GM19467 (cell line): ENCODE results near the gene PER2.
"Not testable (repeated sequence)": the region's sequence is repeated elsewhere in the genome, so short reads cannot be mapped to it uniquely, and the experiment has no call there.

Source experiments
- ATAC-seq: cut with Tn5 transposase; IDR thresholded peaks from one replicate; pipeline ENCODE4 v1.9.1; 2021; ENCODE audit warnings: mild to moderate bottlenecking, moderate library complexity; ENCODE audit not compliant: unreplicated experiment

The PER2 gene

DNA sequence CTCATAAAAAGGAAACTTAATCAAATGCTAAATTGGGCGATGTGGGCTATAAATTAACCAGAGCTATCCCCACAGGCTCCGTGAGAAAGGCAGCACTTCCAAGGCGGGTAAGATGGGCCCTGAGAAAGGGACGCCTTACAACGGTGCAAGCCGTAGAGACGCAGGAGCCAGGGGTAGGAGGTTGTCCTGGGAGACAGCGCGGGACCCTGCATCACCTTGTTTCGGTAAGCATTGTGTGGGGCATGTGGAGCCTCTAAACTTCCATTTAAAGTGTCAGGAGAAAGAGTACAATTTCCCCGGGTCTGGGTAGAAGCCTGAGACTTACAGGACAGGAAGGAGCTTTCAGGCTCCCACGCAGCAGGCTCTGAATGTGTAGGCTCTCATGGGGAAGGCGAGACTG, 1.2 kb upstream of the PER2 start:
- ATAC-seq = no peak

DNA sequence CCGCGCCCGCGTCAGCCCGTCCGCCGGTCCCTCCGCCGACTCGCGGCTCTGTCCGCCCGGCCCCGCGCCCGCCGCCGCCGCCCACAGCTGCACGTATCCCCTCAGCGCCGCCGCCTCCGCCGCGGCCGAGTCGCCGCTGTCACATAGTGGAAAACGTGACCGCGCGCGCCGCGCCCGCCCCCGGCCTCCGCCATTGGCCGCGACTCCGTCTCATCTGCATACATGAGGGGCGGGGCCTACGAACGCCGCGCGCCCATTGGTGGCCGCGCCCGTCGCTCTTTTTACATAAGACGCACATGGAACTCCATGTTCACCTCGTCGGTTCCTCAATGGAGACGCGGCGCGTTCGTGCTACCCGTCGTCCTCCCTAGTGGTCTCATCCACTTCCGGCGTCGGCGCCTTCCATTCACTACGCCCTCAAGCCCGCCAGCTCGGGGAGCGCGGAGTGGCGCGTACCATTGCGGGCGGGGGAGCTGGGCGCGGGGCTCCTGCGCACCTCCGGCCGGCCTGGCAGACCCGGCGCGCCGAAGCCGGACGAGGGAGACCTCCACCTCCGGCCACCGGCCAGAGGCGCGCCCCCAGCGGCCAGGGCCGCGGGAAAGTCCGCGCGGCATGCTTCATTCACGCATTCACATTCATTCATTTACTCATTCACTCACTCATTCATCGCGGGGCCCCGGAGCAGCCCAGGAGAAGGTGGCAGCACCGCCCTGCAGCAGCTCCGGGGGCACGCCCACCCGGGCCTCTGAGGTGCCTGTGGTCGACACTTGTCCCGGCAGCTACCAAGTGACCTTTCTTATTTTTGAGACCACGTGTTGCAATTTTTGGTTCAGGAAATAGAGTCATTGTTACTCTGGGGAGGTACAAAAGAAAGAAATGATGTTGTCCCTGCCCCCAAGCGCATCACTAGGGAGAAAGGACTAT, 502 bp upstream of the PER2 start:
- peak; percentile 89 for ATAC-seq

GRCh38 chr2:238286987-238287736, 1.2 kb downstream of the PER2 start:
- ATAC-seq = no peak

DNA sequence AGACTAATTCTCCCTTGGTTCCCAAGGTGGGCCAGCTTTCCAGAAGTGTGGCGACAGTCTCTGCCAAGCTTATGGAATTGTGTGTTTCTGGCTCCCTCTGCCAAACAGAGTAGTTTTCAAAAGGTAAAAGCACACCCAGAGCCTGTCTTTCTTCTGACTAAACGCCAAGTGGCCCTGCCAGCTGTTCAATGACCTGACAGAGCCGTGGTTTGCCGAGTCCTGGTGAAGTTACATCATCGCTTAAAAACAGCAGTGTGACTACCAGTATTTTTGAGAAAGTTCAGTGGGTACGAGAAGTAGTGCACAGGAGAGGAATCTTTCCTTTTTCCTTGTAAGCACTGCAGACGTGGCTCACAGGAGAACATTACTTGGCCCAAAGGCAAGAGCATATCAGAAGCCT, 1.9 kb downstream of the PER2 start:
- ATAC-seq = no peak

DNA sequence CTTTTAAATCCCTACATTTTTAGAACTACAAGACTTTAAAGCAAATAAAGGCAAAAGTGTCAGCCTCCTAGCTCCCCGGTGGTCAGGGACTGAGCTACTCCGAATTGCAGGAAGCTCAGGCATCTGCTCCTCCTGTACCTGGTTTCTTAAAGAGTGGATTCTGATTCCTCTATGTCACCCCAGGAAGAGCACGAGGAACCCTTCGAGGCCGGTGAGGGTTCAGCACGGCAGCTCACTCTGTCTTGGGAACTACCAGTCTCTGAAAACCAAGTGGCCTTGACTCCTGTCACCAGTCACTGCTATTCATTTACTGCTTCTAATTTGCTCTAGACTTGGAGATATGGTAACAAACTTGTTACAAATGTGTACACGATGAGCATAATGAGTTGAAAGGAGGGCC, 2.3 kb downstream of the PER2 start:
- ATAC-seq = no peak

GRCh38 chr2:238285653-238286082, 2.7 kb downstream of the PER2 start:
- ATAC-seq = no peak

DNA sequence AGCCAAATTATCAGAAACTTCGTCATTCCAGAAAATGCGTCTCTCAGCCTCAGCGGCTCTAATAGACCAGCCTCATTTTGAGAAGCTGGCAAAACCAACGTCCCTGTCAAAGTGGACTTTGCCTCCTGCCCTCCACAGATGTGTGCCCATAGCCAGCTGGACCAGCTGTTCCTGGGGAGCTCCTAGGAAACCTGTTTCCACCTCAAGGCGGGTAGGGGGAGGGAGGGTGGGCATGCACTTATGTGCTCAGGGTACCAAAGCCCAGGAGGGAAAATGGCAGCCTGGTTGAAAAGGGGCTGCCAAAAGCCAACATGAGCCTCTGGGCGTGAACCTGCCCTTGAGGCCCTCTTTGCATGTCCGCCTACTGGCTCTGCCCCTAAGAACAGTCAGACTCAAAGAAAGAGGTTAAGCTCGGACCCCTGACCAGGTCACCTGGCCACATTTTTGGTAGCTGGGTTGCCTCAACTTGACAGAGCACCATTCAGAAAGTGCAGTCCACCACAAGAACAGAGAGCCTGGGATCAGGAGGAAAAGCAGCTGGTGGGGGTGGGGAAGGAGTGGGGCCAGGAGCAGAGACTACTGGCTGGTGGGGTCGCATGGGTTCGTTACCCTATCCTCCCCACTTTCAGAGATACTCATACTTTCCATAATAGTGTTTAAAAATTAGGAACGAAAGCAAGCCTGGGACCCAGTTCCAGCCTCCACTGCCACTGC, 3.5 kb downstream of the PER2 start:
- no peak for ATAC-seq

GRCh38 chr2:238282861-238283738, 5.3 kb downstream of the PER2 start:
- no peak for ATAC-seq

- ATAC-seq = no peak
These were observed 6.5 kb downstream of the PER2 start for GRCh38 chr2:238281826-238282480.

DNA sequence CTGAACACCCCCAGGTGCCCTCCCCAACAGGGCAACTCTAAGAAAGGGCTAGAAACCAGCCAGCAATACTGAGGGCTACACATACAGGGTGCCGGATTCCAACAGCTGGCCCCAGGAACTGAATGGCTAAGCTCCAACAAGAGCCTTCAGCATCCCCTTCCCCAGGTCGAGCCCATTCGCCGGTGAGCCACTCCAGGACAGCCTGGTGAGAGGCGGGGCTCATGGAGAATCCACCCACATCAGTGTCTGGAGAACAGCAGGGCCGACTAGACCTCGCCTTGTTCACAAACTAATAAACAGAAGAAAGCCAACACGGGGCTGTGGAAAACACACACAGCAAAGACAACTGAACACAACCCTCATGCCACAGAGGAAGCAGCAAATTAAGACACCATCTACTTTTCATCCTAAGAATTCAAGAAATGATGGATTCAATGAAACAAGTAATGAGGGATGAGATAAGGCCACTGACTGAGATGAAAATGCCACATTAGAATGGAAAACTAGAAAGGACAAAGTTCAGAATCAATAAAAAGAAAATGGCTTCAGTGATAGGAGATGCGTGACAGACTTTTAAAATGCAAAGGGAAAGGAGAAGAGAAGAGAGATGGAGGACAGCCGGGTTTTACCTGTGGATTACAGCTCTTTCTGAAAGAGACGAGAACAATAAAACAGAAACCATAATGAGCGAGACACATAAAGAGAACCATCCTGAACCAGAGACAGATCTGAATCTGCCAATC, 8.2 kb downstream of the PER2 start:
- no peak for ATAC-seq

DNA sequence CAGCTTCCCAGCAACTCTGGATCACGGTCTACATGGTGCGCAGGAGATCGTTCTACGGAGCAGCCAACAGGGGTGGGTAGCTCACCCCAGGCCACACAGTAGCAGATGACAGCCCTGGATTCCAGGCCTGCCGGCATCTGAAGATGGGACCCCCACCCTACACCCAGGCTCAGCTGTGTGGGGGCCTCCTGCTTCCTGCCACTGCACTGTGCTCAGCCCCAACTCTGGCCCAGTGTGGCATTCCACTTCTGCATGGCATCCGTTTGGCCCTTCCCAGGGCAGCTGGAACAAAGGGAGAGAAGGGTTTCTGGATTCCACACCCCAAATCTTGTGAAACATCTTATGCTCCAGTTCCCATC, 9.1 kb downstream of the PER2 start:
- no peak for ATAC-seq

DNA sequence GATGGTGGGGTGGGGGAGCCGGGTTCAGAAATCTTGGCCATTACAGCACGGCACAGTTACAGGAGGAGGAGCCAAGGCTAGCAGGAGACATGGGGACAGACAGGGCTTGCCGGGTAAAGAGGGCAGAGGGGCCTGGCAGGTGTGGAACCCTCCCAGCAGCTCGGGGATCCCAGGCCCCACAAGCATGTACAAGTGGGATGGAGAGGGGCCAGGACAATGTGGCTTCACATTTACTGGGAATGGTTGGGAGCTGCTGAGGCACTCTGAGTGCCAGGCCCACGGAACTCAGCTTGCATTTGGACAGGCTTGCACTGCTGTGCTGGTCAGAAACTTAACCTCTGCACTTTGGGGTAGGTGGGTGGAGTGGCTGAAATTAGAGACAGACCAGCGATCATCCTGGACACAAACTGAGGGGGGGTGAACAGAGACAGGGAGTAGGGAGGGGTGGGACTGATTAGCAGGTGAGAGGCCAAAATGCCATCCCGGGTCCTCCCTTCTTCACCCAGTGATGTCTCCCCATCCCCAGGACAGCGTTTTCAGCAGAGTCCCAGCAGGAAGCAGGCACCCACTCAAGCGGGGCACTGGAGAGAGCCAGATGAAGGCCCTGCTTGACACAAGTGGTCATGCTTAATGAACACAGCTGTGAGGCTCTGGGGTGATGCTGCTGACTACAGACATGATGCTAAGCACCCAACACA, 9.6 kb downstream of the PER2 start:
- ATAC-seq = no peak

DNA sequence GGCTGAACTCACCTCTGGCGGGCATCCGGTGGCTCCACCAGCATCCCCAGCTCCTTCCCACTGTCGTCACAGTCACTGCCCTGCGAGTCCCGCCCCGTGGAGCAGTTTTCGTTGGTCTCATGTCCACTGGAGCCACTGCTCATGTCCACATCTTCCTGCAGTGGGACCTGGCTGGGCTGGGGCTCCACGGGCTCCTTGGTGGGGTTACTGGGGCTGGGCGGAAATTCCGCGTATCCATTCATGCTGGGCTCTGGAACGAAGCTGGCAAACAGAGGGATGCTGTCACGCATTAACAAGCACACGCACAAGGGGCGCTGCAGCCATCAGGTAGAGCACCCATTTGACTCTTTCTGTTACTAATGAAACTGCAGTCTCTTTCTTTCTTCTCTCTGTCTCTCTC, 10.7 kb downstream of the PER2 start:
- ATAC-seq = no peak

GRCh38 chr2:238274152-238274865, 14.1 kb downstream of the PER2 start:
- ATAC-seq = no peak

GRCh38 chr2:238273433-238273832, 15.0 kb downstream of the PER2 start:
- not testable (repeated sequence) for ATAC-seq

GRCh38 chr2:238272156-238272555, 16.3 kb downstream of the PER2 start:
- ATAC-seq = no peak

DNA sequence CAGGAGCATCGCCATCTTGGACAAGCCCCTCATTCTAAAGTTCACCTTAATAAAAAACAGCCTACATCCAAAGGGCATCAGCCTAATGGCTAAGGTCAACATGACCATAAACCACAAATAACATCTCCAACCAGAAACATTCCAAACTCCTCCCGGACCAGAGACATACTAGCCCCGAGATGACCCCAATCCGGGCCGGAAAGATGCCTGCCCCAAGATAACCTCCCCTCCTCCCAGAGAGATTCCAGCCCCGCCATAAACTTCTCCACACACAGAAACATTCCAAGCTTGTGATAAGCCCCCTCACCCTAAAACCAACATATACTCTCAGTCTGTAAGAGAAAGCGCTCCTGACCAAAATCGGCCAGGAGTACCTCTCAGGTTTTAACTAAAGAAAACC, 16.7 kb downstream of the PER2 start:
- not testable (repeated sequence) for ATAC-seq

GRCh38 chr2:238271061-238271554, 17.3 kb downstream of the PER2 start:
- ATAC-seq = no peak
